ENCODE results near the gene CYP26C1. TPM values are rescaled to one million over a fixed set of nuclear protein-coding genes. Genes with fewer than 3 reads are reported as not detected.

The CYP26C1 gene
- total RNA-seq, result not detected in 2 replicates
- 0.06 and 0.18 TPM in 2 replicates for polyA plus RNA-seq

GRCh38 chr10:93059975-93060886, at the start of gene CYP26C1:
CYP26C1 (plus strand) TSS chr10:93060798; CDS start chr10:93061264, 466 bp downstream.
- DNase-seq (ENCODE audit: low spot score), result no peak
- 58% methylated on average over 51 of the region's 67 CpGs for WGBS (ENCODE audit: low lambda C conversion rate, missing lambda C conversion rate)

GRCh38 chr10:93015722-93016121, 44.9 kb upstream of the CYP26C1 start:
- H3K4me2 ChIP-seq, result no peak overlapping the region
- TF ChIP-seq EZH2 (IDR thresholded peaks at IDR 0.05; ENCODE audit: borderline replicate concordance), result no peak
- TF ChIP-seq CTCF (IDR thresholded peaks at IDR 0.05; ENCODE audit: poor library complexity), result no peak
- TF ChIP-seq EZH2phosphoT487 (IDR thresholded peaks at IDR 0.05; ENCODE audit: low read depth, severe bottlenecking, unreplicated experiment), result no peak
- H3K36me3 ChIP-seq (replicated peaks; ENCODE audit: insufficient read depth, low read depth), result no peaks in the 10 kb centered on the region
- H2AFZ ChIP-seq, result no peak overlapping the region
- no peaks in the 10 kb centered on the region for H3K27me3 ChIP-seq
- WGBS (ENCODE audit: low lambda C conversion rate, missing lambda C conversion rate), result 93% methylated on average over 3 of the region's 3 CpGs
- H4K20me1 ChIP-seq (ENCODE audit: insufficient read depth, poor library complexity, severe bottlenecking), result no peaks in the 10 kb centered on the region
- no peak for DNase-seq (ENCODE audit: low spot score)
- H3K79me2 ChIP-seq, result no peaks in the 10 kb centered on the region
- H3K9me3 ChIP-seq (ENCODE audit: low read depth), result no peaks in the 10 kb centered on the region
- no peaks in the 10 kb centered on the region for H3K4me1 ChIP-seq (ENCODE audit: insufficient read depth)
- H3K9me2 ChIP-seq (replicated peaks; ENCODE audit: insufficient read depth), result no peaks in the 10 kb centered on the region
- no peak overlapping the region for H3K27ac ChIP-seq
- H3K4me3 ChIP-seq, result no peak overlapping the region

More at GRCh38 chr10:93059975-93060886, at the start of gene CYP26C1:
- Histone ChIP-seq H3K4me3 (no peak within 1 kb of the TSS), H3K4me1 (ENCODE audit: insufficient read depth) (no peaks in the 10 kb centered on the region), H3K9me3 (ENCODE audit: low read depth) (no peaks in the 10 kb centered on the region), H3K36me3 (replicated peaks; ENCODE audit: insufficient read depth, low read depth) (no peaks in the 10 kb centered on the region), H3K79me2 (no peaks in the 10 kb centered on the region), H3K4me2 (peak within 1 kb of the TSS; percentile 60), H2AFZ (no peak within 1 kb of the TSS), H4K20me1 (ENCODE audit: insufficient read depth, poor library complexity, severe bottlenecking) (no peaks in the 10 kb centered on the region), H3K9me2 (replicated peaks; ENCODE audit: insufficient read depth) (no peaks in the 10 kb centered on the region), H3K27ac (no peak within 1 kb of the TSS), H3K27me3 (peaks cover 73% of the 10 kb centered on the region)
- TF ChIP-seq EZH2 (IDR thresholded peaks at IDR 0.05; ENCODE audit: borderline replicate concordance) (no peak), CTCF (IDR thresholded peaks at IDR 0.05; ENCODE audit: poor library complexity) (no peak), EZH2phosphoT487 (IDR thresholded peaks at IDR 0.05; ENCODE audit: low read depth, severe bottlenecking, unreplicated experiment) (no peak)

- Histone ChIP-seq H3K27ac (no peak overlapping the region), H3K9me2 (replicated peaks; ENCODE audit: insufficient read depth) (no peaks in the 10 kb centered on the region), H3K79me2 (no peaks in the 10 kb centered on the region), H3K27me3 (no peaks in the 10 kb centered on the region), H3K36me3 (replicated peaks; ENCODE audit: insufficient read depth, low read depth) (no peaks in the 10 kb centered on the region), H3K4me2 (no peak overlapping the region), H3K4me3 (no peak overlapping the region), H3K9me3 (ENCODE audit: low read depth) (no peaks in the 10 kb centered on the region), H2AFZ (no peak overlapping the region), H3K4me1 (ENCODE audit: insufficient read depth) (no peaks in the 10 kb centered on the region), H4K20me1 (ENCODE audit: insufficient read depth, poor library complexity, severe bottlenecking) (no peaks in the 10 kb centered on the region)
- 66% methylated on average over 4 of the region's 4 CpGs for WGBS (ENCODE audit: low lambda C conversion rate, missing lambda C conversion rate)
- no peak for DNase-seq (ENCODE audit: low spot score)
- TF ChIP-seq CTCF (IDR thresholded peaks at IDR 0.05; ENCODE audit: poor library complexity), result no peak
- no peak for TF ChIP-seq EZH2phosphoT487 (IDR thresholded peaks at IDR 0.05; ENCODE audit: low read depth, severe bottlenecking, unreplicated experiment)
- no peak for TF ChIP-seq EZH2 (IDR thresholded peaks at IDR 0.05; ENCODE audit: borderline replicate concordance)
These were observed 37.5 kb upstream of the CYP26C1 start for GRCh38 chr10:93023013-93023650.
